ENCODE measurements around the gene MPDU1.

Gene MPDU1

DNA sequence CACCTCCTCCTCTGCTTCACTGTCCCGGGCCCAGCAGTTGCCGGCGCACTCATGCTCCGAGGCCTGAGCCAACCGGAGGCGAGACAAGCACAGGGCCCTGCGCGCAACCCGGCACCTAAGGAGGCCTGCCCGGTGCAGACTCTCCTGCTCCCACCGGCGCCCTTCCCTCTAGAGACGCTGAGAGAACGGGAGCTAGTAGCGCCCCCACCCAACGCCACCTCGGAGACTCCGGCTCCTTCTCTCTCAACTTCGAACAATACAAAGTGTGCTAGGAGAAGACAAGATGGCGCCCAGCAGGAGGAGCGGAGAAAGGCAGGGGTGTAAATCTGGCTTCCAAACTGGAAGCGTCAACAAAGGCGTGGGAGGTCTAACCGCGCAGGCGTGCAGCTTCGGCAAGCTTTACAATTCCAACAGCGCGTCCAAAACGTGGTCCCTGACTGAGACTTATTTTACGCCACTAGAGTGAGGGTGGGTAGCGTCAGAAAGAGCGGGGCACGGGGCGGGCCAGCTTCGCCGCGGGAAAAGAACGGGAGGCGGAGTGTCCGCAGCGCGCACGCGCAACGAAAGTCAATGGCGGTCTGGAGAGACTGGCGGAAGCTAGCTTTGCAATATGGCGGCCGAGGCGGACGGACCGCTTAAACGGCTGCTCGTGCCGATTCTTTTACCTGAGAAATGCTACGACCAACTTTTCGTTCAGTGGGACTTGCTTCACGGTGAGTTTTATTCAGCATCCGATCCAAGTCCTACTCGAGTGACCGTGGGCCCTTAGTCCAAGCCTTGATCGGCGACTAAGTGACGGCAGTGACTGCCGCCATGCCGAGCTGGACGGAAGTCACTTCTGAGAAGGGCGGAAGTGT, at the start of gene MPDU1:
Gene MPDU1, plus strand, starts transcription at position 600 of the 857 bp plus-strand sequence. Its CDS starts 11 bp downstream, at position 611.
- DNase-seq (ENCODE audit: low read depth in 2 of 2): peak; percentile 91 to 93

DNA sequence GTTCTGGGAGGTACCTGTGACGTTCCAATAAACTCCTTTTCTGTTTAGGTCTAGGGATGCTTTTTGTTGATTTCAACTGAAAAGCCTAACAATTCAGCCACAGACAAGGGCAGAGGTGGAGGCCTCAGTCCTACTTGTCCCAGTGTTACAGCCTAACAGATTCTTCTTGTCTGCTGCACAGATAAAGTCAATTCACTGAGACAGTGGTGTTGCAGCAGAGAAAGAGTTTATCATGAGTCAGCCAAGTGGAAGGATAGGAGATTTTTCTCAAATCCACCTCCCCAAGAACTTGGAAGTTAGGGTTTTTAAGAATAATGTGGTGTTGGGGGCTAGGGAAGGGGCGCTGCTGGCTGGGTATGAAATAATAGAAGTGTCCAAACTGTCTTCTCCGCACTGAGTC, 45.6 kb upstream of the MPDU1 start:
- no peak for DNase-seq (ENCODE audit: low read depth in 2 of 2)

DNA sequence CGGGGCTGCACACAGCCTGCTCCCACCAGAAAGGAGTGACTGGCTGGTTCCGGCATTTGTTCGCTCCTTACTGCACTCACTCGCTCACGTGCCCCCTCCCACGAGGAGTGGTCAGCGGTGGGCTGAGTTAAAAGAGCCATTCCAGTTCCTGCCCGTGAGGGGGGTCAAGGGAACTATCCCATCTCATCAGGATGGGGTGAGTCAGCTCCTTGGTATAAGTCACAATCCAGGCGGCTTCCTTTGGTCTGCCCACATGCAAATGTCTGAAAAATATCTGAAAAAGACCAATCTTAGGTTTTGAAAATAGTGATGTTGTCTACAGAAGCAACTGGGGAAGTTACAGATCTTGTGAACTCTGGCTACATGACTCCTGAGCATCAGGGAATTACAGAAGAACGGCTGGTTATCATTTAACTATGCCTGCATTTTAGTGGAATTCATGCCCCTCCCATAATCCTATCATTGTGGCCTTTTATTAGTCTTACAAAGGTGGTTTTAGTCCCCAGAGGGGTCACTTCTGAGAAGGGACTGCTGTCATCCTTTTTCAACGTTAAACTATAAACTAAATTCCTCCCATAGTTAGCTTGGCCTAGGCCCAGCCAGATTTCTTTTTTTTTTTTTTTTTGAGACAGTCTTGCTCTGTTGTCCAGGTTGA, 44.6 kb upstream of the MPDU1 start:
- no peak for DNase-seq (ENCODE audit: low read depth in 2 of 2)

DNA sequence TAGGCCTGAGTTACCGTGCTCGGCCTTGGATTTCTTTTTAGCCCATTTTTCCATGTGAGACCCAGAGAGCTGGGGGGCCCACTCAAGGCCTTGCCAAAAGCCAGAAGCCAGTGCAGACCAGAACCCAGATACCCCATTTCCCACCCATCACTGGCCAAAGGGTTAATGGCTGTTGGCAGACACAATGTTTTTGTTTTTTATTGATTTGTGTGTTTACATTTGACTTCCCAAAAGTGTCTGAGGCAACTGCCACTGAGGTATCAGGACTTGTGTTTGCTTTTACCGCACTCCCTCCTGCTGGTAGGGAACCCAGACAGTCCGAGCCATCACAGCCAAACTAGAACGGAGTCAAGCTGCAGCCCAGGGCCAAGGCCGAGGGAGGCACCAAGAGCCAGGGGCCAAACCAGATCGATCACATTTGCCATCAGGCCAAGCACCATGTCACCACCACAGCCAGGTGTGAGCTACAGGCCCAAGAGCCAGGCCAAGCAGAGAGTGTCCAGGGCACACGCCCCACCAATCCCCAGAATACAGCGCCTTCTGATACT, 42.5 kb upstream of the MPDU1 start:
- DNase-seq (ENCODE audit: low read depth in 2 of 2): no peak

DNA sequence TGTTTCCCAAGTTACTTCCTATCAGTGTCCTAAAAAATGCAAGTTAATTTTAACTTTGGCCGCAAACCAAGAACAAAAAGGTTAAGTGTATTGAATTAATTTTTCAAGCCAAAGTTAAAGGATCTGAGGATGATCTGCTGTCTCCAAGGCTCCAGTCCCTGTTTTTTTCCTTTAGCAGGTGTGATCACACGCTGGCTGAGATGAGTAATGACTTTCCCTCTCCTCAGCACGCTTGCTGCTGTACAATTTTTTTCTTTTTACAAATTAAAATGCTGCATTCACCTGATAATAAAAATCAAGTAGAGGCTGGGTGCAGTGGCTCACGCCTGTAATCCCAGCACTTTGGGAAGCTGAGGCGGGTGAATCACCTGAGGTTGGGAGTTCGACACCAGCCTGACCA, 38.7 kb upstream of the MPDU1 start:
- no peak for DNase-seq (ENCODE audit: low read depth in 2 of 2)

DNA sequence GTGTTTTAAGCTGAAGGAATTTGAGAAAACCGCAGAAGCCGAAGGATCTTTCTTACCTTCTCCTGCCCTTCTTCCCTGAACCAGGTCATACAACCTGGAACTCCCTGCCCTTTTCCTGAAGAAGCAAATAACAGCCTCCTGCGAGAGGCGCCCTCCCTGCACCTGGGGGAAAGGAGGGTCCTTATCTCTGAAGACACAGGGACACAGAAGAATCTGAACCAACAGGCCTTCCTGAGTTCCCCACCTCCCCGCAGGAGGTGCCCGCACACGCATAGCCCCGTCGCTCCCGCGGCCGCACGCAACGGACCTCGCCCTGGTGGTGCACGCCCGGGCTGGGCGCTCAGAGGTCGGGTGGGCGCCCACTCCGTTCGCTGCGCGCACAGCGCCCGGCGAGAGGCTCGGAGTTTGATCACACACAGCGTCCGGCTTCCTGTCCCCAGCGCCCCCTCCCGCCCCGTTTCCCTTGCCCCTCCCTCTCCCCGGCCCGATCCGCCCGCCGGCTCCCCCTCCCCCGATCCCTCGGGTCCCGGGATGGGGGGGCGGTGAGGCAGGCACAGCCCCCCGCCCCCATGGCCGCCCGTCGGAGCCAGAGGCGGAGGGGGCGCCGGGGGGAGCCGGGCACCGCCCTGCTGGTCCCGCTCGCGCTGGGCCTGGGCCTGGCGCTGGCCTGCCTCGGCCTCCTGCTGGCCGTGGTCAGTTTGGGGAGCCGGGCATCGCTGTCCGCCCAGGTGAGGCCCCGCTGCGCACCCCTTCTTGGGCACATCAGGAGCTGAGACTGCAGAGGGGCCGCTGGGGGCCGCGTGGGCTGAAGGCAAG, 34.9 kb upstream of the MPDU1 start, which contains the start of gene TNFSF12:
Gene TNFSF12, plus strand, starts transcription at position 474 of the 816 bp plus-strand sequence. Its CDS starts 96 bp downstream, at position 570.
- DNase-seq (ENCODE audit: low read depth in 2 of 2): peak in 1 of 2 donors; percentile 50

DNA sequence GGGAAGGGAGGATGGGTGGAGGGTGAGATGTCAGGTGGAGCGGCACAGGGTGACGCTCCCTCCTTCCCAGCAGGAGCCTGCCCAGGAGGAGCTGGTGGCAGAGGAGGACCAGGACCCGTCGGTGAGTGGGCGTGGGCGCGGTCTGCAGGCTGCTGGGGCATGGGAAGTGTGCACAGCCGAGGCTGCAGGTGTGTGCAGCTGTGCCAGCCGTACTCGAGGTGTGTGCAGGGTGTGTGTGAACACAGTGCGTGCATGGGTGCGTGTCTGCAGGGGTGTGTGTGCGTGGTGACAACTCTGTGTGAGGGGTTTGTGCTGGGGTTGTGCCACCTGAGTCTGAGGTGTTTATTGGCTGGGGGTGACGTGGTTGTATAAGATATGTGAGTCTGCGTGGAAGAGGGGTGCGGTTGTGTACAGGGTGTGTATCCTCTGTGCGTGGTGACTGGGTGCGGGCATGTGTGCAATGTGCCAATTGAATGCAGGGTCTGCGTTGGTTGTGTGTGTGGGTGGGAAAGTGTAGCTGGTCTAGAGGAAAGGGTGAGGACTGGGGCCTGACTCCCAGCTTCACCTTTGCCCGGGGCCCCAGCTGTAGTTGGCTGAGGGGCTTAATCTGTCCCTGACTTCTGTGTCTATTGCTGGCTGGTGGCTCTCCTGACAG, 34.1 kb upstream of the MPDU1 start:
- peak in 1 of 2 donors; percentile 20 for DNase-seq (ENCODE audit: low read depth in 2 of 2)

DNA sequence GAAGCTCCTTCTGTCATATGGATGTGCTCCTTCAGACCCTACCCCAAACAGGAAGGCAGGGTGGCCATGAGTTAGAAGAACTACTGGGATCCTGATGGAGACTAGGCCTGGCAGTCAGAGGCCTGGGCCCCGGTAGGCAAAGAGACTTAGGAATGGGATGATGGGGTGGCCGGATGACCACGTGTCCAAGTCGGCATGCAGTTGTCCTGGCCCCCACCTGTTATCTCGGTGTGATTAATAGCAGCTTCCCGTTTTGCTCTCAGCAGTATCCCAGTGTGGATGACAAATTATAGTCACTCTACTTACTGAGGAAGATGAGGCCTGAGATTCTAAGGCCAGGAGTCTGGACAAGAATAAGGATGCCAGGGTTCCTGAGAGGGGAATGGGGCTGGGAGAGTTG, 33.3 kb upstream of the MPDU1 start:
- DNase-seq (ENCODE audit: low read depth in 2 of 2): no peak

DNA sequence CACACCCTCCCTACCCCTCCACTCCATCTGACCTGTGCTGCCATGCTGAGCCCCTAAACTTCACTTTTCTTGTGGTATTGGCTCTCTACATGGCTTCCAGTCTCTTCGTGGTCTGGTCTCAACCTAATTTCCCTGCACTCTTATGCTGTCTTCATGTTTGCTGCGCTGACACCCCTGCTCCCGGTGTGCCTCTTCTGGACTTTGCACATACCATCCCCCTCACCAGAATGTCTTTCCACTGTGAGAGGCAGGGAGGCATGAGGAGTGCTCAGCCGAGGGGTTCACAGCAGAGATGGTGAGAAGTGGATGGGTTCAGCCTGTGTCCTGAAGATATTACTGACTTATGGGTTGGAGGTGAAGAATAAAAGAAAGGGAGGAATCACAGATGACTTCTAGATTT, 32.3 kb upstream of the MPDU1 start:
- no peak for DNase-seq (ENCODE audit: low read depth in 2 of 2)

DNA sequence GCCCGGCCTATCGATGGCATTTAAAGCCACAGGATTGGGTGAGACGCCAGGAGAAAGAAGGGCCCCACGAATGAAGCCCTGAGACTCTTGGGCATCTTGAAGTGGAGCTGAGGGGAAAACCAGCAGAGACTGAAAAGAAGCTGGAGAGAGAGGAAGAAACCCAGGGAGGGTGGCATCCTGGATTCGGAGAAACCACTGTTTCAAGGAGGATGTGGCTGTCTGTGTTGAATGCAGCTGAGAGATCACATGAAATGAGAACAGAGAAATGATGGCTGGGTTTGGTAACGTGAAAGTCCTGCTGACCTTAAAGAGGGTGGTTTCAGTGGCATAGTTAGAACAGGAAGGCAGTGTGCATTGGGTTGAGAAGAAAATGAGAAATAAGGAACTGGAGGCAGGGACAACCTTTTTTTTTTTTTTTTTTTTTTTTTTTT, 31.0 kb upstream of the MPDU1 start:
- DNase-seq (ENCODE audit: low read depth in 2 of 2): no peak

DNA sequence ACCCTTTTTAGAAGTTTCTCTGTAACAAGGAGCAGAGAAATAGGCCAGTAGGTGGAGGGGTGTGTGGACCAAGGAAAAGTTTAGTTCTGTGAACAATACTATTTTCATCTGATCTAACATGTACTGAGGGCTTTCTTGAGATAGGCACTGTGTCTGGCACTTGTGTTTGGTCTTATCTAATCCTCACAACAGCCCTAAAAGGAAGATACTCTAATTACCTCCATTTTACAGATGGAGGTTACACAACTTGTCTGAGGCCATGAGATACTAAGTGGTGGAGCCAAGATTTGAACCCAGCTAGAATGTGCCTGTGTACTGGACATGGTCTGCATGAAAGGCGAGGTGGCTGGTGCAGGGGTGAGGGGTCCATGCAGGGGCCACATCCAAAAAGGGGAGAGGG, 30.3 kb upstream of the MPDU1 start:
- no peak for DNase-seq (ENCODE audit: low read depth in 2 of 2)

DNA sequence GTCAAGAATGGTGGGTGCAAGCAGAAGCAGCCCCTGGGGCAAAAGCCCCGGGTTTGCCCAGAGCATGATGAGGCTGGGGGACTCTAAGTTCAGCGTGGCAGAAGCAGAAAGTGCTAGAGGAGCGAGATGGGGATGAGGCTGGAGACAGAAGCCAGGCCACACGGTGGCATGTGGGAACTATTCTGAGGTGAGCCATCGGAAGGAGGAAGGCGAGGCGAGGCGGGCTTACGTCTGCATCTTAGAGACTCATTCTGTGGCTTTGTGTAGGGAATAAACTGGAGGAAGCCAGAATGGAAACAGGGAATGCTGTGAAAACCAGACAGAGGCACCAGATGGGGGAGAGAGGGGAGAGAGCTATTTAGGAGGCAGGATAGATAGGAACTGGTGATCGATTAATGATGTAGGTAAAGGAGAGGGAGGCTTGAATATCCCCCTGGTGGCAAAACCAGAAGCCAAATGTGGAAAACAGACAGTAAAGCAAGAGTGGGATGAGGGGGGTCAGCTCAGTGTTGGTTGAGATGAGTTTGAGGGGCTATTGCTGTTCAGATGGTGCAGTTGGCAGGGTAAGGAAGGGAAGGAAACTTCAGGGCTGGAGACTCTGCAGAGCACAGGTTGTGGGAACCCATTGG, 28.2 kb upstream of the MPDU1 start:
- DNase-seq (ENCODE audit: low read depth in 2 of 2): no peak

DNA sequence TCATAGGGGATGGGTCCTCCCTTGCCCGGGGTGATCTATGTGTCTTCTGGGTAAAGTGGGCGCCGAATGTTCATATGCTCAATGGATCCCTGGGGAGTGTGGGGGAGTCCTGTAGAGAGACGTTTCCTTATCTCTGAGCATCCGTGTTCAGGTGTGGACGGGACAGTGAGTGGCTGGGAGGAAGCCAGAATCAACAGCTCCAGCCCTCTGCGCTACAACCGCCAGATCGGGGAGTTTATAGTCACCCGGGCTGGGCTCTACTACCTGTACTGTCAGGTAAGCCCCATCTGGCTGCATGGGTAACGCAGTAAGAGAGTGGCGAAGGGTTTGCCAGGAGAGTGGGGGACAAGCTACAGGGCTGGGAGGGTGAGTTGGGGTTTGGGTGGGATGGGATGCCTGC, 27.0 kb upstream of the MPDU1 start:
- DNase-seq (ENCODE audit: low read depth in 2 of 2): no peak

DNA sequence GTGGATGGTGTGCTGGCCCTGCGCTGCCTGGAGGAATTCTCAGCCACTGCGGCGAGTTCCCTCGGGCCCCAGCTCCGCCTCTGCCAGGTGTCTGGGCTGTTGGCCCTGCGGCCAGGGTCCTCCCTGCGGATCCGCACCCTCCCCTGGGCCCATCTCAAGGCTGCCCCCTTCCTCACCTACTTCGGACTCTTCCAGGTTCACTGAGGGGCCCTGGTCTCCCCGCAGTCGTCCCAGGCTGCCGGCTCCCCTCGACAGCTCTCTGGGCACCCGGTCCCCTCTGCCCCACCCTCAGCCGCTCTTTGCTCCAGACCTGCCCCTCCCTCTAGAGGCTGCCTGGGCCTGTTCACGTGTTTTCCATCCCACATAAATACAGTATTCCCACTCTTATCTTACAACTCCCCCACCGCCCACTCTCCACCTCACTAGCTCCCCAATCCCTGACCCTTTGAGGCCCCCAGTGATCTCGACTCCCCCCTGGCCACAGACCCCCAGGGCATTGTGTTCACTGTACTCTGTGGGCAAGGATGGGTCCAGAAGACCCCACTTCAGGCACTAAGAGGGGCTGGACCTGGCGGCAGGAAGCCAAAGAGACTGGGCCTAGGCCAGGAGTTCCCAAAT, 26.4 kb upstream of the MPDU1 start:
- no peak for DNase-seq (ENCODE audit: low read depth in 2 of 2)

DNA sequence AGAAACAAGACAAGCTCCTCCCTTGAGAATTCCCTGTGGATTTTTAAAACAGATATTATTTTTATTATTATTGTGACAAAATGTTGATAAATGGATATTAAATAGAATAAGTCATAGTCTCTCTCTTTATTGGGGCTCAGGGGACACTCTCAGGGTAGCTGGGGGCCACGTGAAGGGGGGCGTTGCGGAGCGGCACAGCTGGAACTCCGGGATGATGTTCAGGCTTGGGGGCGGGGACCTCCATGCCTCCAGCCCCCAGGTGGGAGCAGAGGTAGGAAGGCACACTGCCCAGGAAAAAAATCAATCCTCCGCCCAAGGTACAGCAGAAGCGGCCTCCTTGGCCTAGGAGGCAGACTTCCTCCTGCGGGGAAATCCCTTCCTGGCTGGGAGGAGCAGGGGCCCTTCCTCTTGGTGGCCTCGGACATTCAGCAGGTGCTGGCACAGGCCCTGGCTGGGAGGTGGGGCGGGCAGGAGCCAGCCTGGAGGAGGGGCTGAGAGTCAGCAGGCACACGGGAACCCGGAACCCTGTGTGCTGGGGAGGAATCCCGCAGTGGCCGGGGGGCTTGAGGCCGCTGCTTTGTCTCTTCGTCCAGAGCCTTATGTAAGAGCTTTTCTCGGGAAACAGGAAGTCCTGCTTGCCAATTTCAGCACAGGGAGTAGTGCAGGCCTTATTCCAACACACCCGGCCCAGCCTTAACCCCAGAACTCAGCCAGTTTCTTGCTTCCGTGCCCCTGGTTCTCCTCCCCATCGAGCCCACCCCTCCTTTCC, 25.7 kb upstream of the MPDU1 start:
- DNase-seq (ENCODE audit: low read depth in 2 of 2): no peak

DNA sequence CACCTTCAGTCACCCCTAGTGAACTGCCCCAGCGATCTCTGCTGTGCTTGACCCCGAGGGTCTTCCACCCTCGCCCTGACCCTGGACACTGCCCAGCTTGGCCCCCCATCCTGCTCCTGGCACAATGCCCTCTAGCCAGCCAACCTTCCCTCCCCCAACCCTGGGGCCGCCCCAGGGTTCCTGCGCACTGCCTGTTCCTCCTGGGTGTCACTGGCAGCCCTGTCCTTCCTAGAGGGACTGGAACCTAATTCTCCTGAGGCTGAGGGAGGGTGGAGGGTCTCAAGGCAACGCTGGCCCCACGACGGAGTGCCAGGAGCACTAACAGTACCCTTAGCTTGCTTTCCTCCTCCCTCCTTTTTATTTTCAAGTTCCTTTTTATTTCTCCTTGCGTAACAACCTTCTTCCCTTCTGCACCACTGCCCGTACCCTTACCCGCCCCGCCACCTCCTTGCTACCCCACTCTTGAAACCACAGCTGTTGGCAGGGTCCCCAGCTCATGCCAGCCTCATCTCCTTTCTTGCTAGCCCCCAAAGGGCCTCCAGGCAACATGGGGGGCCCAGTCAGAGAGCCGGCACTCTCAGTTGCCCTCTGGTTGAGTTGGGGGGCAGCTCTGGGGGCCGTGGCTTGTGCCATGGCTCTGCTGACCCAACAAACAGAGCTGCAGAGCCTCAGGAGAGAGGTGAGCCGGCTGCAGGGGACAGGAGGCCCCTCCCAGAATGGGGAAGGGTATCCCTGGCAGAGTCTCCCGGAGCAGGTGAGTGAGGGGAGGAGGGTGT, 24.9 kb upstream of the MPDU1 start, which contains the start of gene TNFSF13:
Gene TNFSF13, plus strand, starts transcription at position 207 of the 776 bp plus-strand sequence. Its CDS starts 290 bp downstream, at position 497.
- DNase-seq (ENCODE audit: low read depth in 2 of 2): no peak

DNA sequence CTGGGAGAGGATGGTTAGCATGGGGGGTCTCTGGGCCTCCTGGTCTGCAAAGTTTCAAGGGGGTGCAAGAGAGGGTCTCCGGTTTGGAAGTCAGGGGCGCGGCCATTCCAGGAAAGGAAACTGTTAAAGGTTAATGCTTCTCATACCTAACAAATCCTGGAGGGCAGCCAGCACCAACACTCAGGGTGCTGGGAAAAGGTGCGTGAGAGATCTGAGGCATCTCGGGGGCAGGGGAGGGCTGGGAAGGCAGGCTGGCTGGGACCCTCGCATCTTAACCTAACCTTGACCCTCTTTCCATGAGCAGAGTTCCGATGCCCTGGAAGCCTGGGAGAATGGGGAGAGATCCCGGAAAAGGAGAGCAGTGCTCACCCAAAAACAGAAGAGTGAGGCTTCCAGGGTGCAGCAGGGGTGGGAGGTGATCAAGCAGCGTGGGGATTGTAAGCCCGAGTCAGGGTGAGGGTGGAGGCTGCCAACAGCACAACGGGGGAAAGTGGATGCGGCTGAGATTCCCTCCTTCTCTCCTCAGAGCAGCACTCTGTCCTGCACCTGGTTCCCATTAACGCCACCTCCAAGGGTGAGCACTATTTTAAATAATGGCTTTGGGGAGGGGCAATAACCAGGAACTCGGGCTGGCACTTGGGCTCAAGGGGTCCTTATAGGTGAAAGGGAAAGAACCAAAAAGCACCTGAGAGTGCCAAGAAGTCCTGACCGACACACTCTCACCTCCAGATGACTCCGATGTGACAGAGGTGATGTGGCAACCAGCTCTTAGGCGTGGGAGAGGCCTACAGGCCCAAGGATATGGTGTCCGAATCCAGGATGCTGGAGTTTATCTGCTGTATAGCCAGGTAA, 24.1 kb upstream of the MPDU1 start:
- DNase-seq (ENCODE audit: low read depth in 2 of 2): no peak
